GM12878 (cell line): ENCODE data around the gene GM2A. TPM values are rescaled to one million over a fixed set of nuclear protein-coding genes. Genes with fewer than 3 reads are reported as not detected.
A peak's percentile ranks its signal among the peaks of the same experiment; 100 is the strongest.

Experiments
- ATF7 ChIP-seq: fragments of 450-650 bp; IDR thresholded peaks from 2 replicates; pipeline ENCODE4 v1.6.1; 2016; ENCODE audit warnings: low read depth, mild to moderate bottlenecking
- EZH2 ChIP-seq: IDR thresholded peaks from 2 replicates; pipeline ENCODE4 v1.6.1; 2012; ENCODE audit warnings: low read depth, mild to moderate bottlenecking, control low read depth, inconsistent platforms, low read length, borderline replicate concordance; ENCODE audit not compliant: control insufficient read depth
- MYC ChIP-seq: IDR thresholded peaks from 2 replicates; pipeline ENCODE4 v1.6.1; 2011; ENCODE audit warnings: mild to moderate bottlenecking, low read length, moderate library complexity, inconsistent platforms; ENCODE audit not compliant: insufficient read depth, insufficient replicate concordance, insufficient read length, severe bottlenecking
- NFIC ChIP-seq: IDR thresholded peaks from 2 replicates; pipeline ENCODE4 v1.6.1; 2012; ENCODE audit warnings: low read depth, mild to moderate bottlenecking, inconsistent platforms, low read length, moderate library complexity
- PRDM15 ChIP-seq: fragments of 450-650 bp; formaldehyde crosslinking; IDR thresholded peaks from 2 replicates; pipeline ENCODE4 v1.4.0; 2020; ENCODE audit warnings: mild to moderate bottlenecking, moderate library complexity
- RB1 ChIP-seq: fragments of 450-650 bp; formaldehyde crosslinking; IDR thresholded peaks from 2 replicates; pipeline ENCODE4 v1.6.1; 2017; ENCODE audit warnings: mild to moderate bottlenecking, borderline replicate concordance
- REST ChIP-seq: IDR thresholded peaks from 2 replicates; pipeline ENCODE4 v1.6.1; 2012; ENCODE audit warnings: mild to moderate bottlenecking, low read depth, low read length
- SMC3 ChIP-seq: IDR thresholded peaks from 2 replicates; pipeline ENCODE4 v1.6.1; 2011; ENCODE audit warnings: low read length, improper control_type of control experiment, borderline replicate concordance
- SREBF1 ChIP-seq: IDR thresholded peaks from 2 replicates; pipeline ENCODE4 v1.6.1; 2012; ENCODE audit warnings: mild to moderate bottlenecking, low read length
- SUZ12 ChIP-seq: fragments of 200-600 bp; sonication (generic); IDR thresholded peaks from one replicate; pipeline ENCODE4 v1.6.1; 2018; ENCODE audit warnings: antibody characterized with exemption, mild to moderate bottlenecking; ENCODE audit not compliant: unreplicated experiment
- TCF3 ChIP-seq: IDR thresholded peaks from 2 replicates; pipeline ENCODE4 v1.6.1; 2012; ENCODE audit warnings: low read depth, mild to moderate bottlenecking, low read length, borderline replicate concordance; ENCODE audit not compliant: insufficient read depth
- USF2 ChIP-seq: IDR thresholded peaks from 2 replicates; pipeline ENCODE4 v1.6.1; 2011; ENCODE audit warnings: low read depth, low read length, improper control_type of control experiment, borderline replicate concordance
- ZBTB4 ChIP-seq: fragments of 450-650 bp; formaldehyde crosslinking; IDR thresholded peaks from 2 replicates; pipeline ENCODE4 v1.4.0; 2022; ENCODE audit warnings: mild to moderate bottlenecking, moderate library complexity
- ZNF217 ChIP-seq: fragments of 450-650 bp; IDR thresholded peaks from 2 replicates; pipeline ENCODE4 v1.6.1; 2017; ENCODE audit warnings: antibody characterized with exemption, mild to moderate bottlenecking
- polyA plus RNA-seq, 11 experiments: library from polyadenylated mRNA; depleted of rRNA in 4 of 11; unstranded in 6 of 11; stranded (reverse) in 5 of 11; fragments of >200 nt; fragmentation: Nextera tagmentation in 4 of 11; fragmentation: Illumina TruSeq in 1 of 11; extraction: Ambion mirVana in 4 of 11; extraction: Trizol in 1 of 11; gene quantifications; 1 replicate in 1 of 11; 2 replicates in 10 of 11; pipeline versions ENCODE4 v1.2.1 to v1.2.3, GENCODE V29; 2011 to 2016; ENCODE audit warnings: inconsistent platforms in 2 of 11, missing spikeins in 2 of 11, low read depth in 1 of 11
- total RNA-seq, 4 experiments: library from RNA; depleted of rRNA in 3 of 4; stranded (reverse); fragments of >200 nt in 3 of 4; fragmentation: Illumina TruSeq in 1 of 4; extraction: Trizol in 1 of 4; gene quantifications; 2 replicates each; pipeline versions ENCODE4 v1.2.1 to v1.2.3, GENCODE V29; 2013 to 2021

Gene GM2A
- total and polyA plus RNA-seq, 10 of the 15 experiments (the other 5 are each of a cell fraction or from before 2014, with no cell fraction given): 33.6 to 106 (median 68.2) TPM

- TF ChIP-seq PRDM15 (CRISPR knock-in tag) (no peak), NFIC (peak; percentile 60), SUZ12 (no peak), RB1 (no peak), ZNF217 (0 out of 2 replicates have a peak, but pooled peaks have one; percentile 74), REST (no peak), MYC (no peak), SREBF1 (no peak), EZH2 (no peak), ZBTB4 (CRISPR knock-in tag) (no peak), SMC3 (no peak), TCF3 (no peak), USF2 (peak; percentile 5; the same call in 1 of the 2 replicates), ATF7 (peak; percentile 71; the same call in 1 of the 2 replicates)
Measured at GRCh38 chr5:151255621-151256286, 2.8 kb downstream of the GM2A start (continued).
